OCI-LY7 (cell line): ENCODE data around the gene ADCY9. TPM values are rescaled to one million over a fixed set of nuclear protein-coding genes. Genes with fewer than 3 reads are reported as not detected.
A peak's percentile ranks its signal among the peaks of the same experiment; 100 is the strongest.

Experiments used
- BruUV-seq: library from RNA; stranded (reverse); fragments of 400-500 nt; replicated peaks from 2 replicates; lab custom pipeline; 2021; lab: Mats Ljungman, UMichigan
- CTCF ChIA-PET: fragments of 300-600 bp; sonication (Branson Sonifier 250); formaldehyde crosslinking; loops from one replicate; lab custom pipeline; 2022; ENCODE audit warnings: antibody characterized with exemption; ENCODE audit not compliant: unreplicated experiment; lab: Charles Lee
- POLR2A ChIA-PET: fragments of 300-600 bp; sonication (Branson Sonifier 250); formaldehyde crosslinking; loops from one replicate; lab custom pipeline; 2022; ENCODE audit warnings: antibody characterized with exemption; lab: Charles Lee
- DNase-seq: peaks from one replicate; pipeline ENCODE4 v3.0.0-alpha.2; 2015; ENCODE audit warnings: low spot score
- H2AFZ ChIP-seq: fragments of 200-600 bp; sonication (generic), shearing (Covaris generic); 2 replicates; pipeline ENCODE4 v1.6.1; 2014; ENCODE audit warnings: mild to moderate bottlenecking, antibody characterized with exemption, low read length, moderate library complexity
- H3K27ac ChIP-seq: fragments of 200-600 bp; sonication (generic); 2 replicates; pipeline ENCODE4 v1.5.1; 2014; ENCODE audit warnings: mixed run types, low read depth, mild to moderate bottlenecking, moderate library complexity, low read length, inconsistent platforms; ENCODE audit not compliant: poor library complexity, severe bottlenecking
- H3K36me3 ChIP-seq: fragments of 200-600 bp; sonication (generic); 2 replicates; pipeline ENCODE4 v1.6.1; 2014; ENCODE audit warnings: mild to moderate bottlenecking, antibody characterized with exemption, low read length, moderate library complexity, mixed read lengths; ENCODE audit not compliant: insufficient read depth
- H3K4me1 ChIP-seq: fragments of 200-600 bp; sonication (generic); 2 replicates; pipeline ENCODE4 v1.5.1; 2014; ENCODE audit warnings: mild to moderate bottlenecking, low read length; ENCODE audit not compliant: insufficient read depth, poor library complexity, severe bottlenecking
- H3K4me2 ChIP-seq: fragments of 200-600 bp; sonication (generic); 2 replicates; pipeline ENCODE4 v1.6.1; 2014; ENCODE audit warnings: mild to moderate bottlenecking, low read length
- H3K4me3 ChIP-seq: fragments of 200-600 bp; sonication (generic); 2 replicates; pipeline ENCODE4 v1.5.1; 2014; ENCODE audit warnings: mild to moderate bottlenecking, low read depth, low read length; ENCODE audit not compliant: poor library complexity, severe bottlenecking
- H3K79me2 ChIP-seq: fragments of 200-600 bp; sonication (generic); 2 replicates; pipeline ENCODE4 v1.6.1; 2016; ENCODE audit warnings: low read depth, mild to moderate bottlenecking, low read length, moderate library complexity, mixed read lengths; ENCODE audit not compliant: insufficient read depth
- H3K9me2 ChIP-seq: fragments of 200-600 bp; sonication (generic); 2 replicates; pipeline ENCODE4 v1.6.1; 2016; ENCODE audit warnings: mild to moderate bottlenecking, low read length, mixed read lengths; ENCODE audit not compliant: insufficient read depth
- H3K9me3 ChIP-seq: fragments of 200-600 bp; sonication (generic); 2 replicates; pipeline ENCODE4 v1.6.1; 2014; ENCODE audit warnings: mild to moderate bottlenecking, mixed run types, low read length, mixed read lengths
- H4K20me1 ChIP-seq: fragments of 200-600 bp; sonication (generic); 2 replicates; pipeline ENCODE4 v1.6.1; 2014; ENCODE audit warnings: mild to moderate bottlenecking, antibody characterized with exemption, low read length, moderate library complexity, mixed read lengths; ENCODE audit not compliant: insufficient read depth
- CTCF ChIP-seq: fragments of 200-600 bp; sonication (generic); conservative IDR thresholded peaks from 2 replicates; pipeline ENCODE4 v1.5.1; 2014; ENCODE audit warnings: mild to moderate bottlenecking, antibody characterized with exemption, low read length, moderate library complexity, mixed read lengths
- EZH2phosphoT487 ChIP-seq: fragments of 200-600 bp; sonication (generic); IDR thresholded peaks from 2 replicates; pipeline ENCODE4 v1.6.1; 2018; ENCODE audit warnings: low read depth, borderline replicate concordance, mild to moderate bottlenecking, mixed run types, antibody characterized with exemption, low read length, moderate library complexity, mixed read lengths
- intact Hi-C: fragments of 100-400 bp; cut with micrococcal nuclease; formaldehyde crosslinking; loops from one replicate; pipeline ENCODE4 v1.10.0; 2022; ENCODE audit not compliant: unreplicated experiment
- total RNA-seq, 2 experiments: library from RNA; depleted of rRNA in 1 of 2; stranded (reverse); fragments of >200 nt in 1 of 2; shearing (Covaris generic) in 1 of 2; gene quantifications; 2 replicates each; pipeline ENCODE4 v1.2.3, GENCODE V29; 2014 to 2022

Gene ADCY9
- total RNA-seq, 2 experiments from 2014 or later: 0.22 to 0.34 TPM

DNA sequence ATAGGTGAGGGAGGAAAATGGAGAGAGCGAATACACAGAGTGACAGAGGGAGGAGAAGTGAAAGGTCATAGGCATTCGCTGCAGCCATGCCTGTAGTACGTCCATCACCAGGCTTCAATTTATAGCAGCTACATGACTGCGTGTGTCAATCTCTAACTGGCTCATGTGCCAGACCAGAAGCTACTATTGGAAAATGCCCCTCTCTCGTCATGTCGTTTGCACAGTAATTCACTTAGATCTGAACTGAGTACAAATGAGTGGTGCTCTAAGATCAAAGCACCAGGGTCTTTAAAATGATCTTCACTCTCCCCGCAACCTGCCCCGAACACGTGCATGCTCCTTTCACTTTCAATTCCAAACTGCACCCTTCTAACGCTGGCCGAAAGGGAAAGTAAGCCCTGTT, 51.3 kb downstream of the ADCY9 start:
- H4K20me1 ChIP-seq: no peaks in the 10 kb centered on the region
- H3K4me1 ChIP-seq: no peaks in the 10 kb centered on the region
- no TSS peak for BruUV-seq
- ChIA-PET POLR2A (no interaction called here), CTCF (no interaction called here)
- TF ChIP-seq CTCF (no peak), EZH2phosphoT487 (no peak)
- no peak overlapping the region for H2AFZ ChIP-seq
- peaks cover 29% of the 10 kb centered on the region for H3K9me3 ChIP-seq
- DNase-seq: no peak
- intact Hi-C loops: no loop called here
- no peak overlapping the region for H3K4me3 ChIP-seq
- peak overlapping the region; percentile 35; the same call in 1 of the 2 replicates for H3K4me2 ChIP-seq
- no peaks in the 10 kb centered on the region for H3K79me2 ChIP-seq
- H3K9me2 ChIP-seq: no peaks in the 10 kb centered on the region
- no peaks in the 10 kb centered on the region for H3K36me3 ChIP-seq
- H3K27ac ChIP-seq: no peak overlapping the region

DNA sequence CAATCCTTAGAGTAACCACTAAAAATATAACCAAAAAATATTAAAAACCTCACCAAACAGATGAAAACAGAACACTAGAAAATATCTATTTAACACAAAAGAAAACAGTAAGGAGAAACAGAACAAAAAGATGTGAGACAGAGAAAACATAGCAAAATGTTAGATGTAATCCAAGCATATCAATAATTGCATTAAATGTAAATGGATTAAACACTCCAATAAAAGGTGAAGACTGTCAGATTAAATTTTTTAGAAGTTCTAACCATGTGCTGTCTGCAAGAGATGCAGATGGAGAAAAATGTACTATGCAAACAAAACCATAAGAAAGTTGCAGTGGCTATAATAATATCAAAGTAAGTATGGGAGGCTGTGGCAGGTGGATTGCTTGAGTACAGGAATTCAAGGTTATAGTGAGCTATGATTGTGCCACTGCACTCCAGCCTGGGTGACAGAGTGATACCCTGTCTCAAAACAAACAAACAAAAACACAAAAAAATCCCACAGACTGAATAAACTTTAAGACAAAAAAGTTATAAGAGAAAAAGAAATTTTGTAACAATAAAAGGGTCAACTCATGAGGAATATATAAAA, 53.9 kb downstream of the ADCY9 start:
- no TSS peak for BruUV-seq
- no peak for DNase-seq
- H2AFZ ChIP-seq: no peak overlapping the region
- TF ChIP-seq CTCF: no peak
- no peak for TF ChIP-seq EZH2phosphoT487
- no peaks in the 10 kb centered on the region for H3K36me3 ChIP-seq
- no peak overlapping the region for H3K4me3 ChIP-seq
- intact Hi-C loops: no loop called here
- no peaks in the 10 kb centered on the region for H3K9me2 ChIP-seq
- CTCF ChIA-PET: no interaction called here
- no peaks in the 10 kb centered on the region for H4K20me1 ChIP-seq
- POLR2A ChIA-PET: no interaction called here
- H3K4me1 ChIP-seq: no peaks in the 10 kb centered on the region
- H3K27ac ChIP-seq: no peak overlapping the region
- H3K4me2 ChIP-seq: no peak overlapping the region
- H3K9me3 ChIP-seq: peaks cover 32% of the 10 kb centered on the region
- H3K79me2 ChIP-seq: no peaks in the 10 kb centered on the region

DNA sequence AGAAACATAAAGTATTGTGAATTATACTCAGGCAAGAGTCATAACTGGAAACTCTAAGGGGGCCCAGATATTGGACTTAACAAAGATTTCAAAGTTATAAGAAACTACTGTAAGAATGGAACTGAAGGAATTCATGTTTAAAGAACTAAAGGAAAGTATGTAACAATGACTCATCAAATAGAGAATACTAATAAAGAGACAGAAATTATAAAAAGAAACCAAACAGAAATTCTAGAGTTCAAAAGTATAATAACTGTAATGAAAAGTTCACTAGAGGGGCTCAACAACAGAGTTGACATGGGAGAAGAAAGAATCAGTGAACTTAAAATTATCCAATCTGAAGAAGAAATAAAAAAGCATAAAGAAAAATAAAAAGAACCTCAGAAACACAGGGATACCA, 55.4 kb downstream of the ADCY9 start:
- CTCF ChIA-PET: no interaction called here
- no peaks in the 10 kb centered on the region for H3K9me2 ChIP-seq
- no peaks in the 10 kb centered on the region for H3K36me3 ChIP-seq
- no peak overlapping the region for H3K27ac ChIP-seq
- H3K9me3 ChIP-seq: peaks cover 32% of the 10 kb centered on the region
- H3K4me1 ChIP-seq: no peaks in the 10 kb centered on the region
- H4K20me1 ChIP-seq: no peaks in the 10 kb centered on the region
- H2AFZ ChIP-seq: no peak overlapping the region
- no peak overlapping the region for H3K4me3 ChIP-seq
- DNase-seq: no peak
- POLR2A ChIA-PET: no interaction called here
- TF ChIP-seq EZH2phosphoT487 (no peak), CTCF (no peak)
- intact Hi-C loops: no loop called here
- H3K79me2 ChIP-seq: no peaks in the 10 kb centered on the region
- no TSS peak for BruUV-seq
- no peak overlapping the region for H3K4me2 ChIP-seq
